OCI-LY1 (cell line): ENCODE data around the gene SSC5D.

ENCODE experiments used
- H2AFZ ChIP-seq: fragments of 200-600 bp; sonication (generic), shearing (Covaris generic); 2 replicates; pipeline ENCODE4 v1.6.0; 2014; ENCODE audit warnings: antibody characterized with exemption, mild to moderate bottlenecking, low read length
- H3F3A ChIP-seq: fragments of 200-600 bp; sonication (generic), shearing (Covaris generic); 2 replicates; pipeline ENCODE4 v1.6.0; 2014; ENCODE audit warnings: mild to moderate bottlenecking, antibody characterized with exemption, low read length, moderate library complexity; ENCODE audit not compliant: insufficient read depth
- H3K27ac ChIP-seq: fragments of 200-600 bp; sonication (generic); 2 replicates; pipeline ENCODE4 v1.5.1; 2014; ENCODE audit warnings: low read length, mixed run types, mild to moderate bottlenecking, low read depth; ENCODE audit not compliant: poor library complexity, severe bottlenecking
- H3K27me3 ChIP-seq: fragments of 200-600 bp; sonication (generic); 2 replicates; pipeline ENCODE4 v1.6.0; 2014; ENCODE audit warnings: antibody characterized with exemption, mild to moderate bottlenecking, low read length, moderate library complexity; ENCODE audit not compliant: insufficient read depth
- H3K36me3 ChIP-seq: fragments of 200-600 bp; sonication (generic); 2 replicates; pipeline ENCODE4 v1.6.1; 2014; ENCODE audit warnings: mild to moderate bottlenecking, antibody characterized with exemption, low read length, moderate library complexity, mixed read lengths; ENCODE audit not compliant: insufficient read depth
- H3K4me1 ChIP-seq: fragments of 200-600 bp; sonication (generic); 2 replicates; pipeline ENCODE4 v1.5.1; 2014; ENCODE audit warnings: mild to moderate bottlenecking, low read length, moderate library complexity; ENCODE audit not compliant: insufficient read depth, severe bottlenecking
- H3K4me2 ChIP-seq: fragments of 200-600 bp; sonication (generic), shearing (Covaris generic); 2 replicates; pipeline ENCODE4 v1.6.1; 2014; ENCODE audit warnings: low read length
- H3K4me3 ChIP-seq: fragments of 200-600 bp; sonication (generic); 2 replicates; pipeline ENCODE4 v1.5.1; 2014; ENCODE audit warnings: low read length, low read depth, mild to moderate bottlenecking, mixed read lengths; ENCODE audit not compliant: poor library complexity, severe bottlenecking
- H3K79me2 ChIP-seq: fragments of 200-600 bp; shearing (Covaris generic); 2 replicates; pipeline ENCODE4 v1.6.1; 2016; ENCODE audit warnings: mixed run types, low read length, mixed read lengths; ENCODE audit not compliant: insufficient read depth
- H3K9ac ChIP-seq: fragments of 200-600 bp; sonication (generic), shearing (Covaris generic); 2 replicates; pipeline ENCODE4 v1.6.1; 2014; ENCODE audit warnings: mild to moderate bottlenecking, low read length, mixed read lengths
- H3K9me2 ChIP-seq: fragments of 200-600 bp; sonication (generic), shearing (Covaris generic); 2 replicates; pipeline ENCODE4 v1.6.1; 2014; ENCODE audit warnings: low read depth, mild to moderate bottlenecking, low read length, mixed read lengths
- H3K9me3 ChIP-seq: fragments of 200-600 bp; shearing (Covaris generic); 2 replicates; pipeline ENCODE4 v1.6.1; 2014; ENCODE audit warnings: low read length, mixed read lengths
- H4K20me1 ChIP-seq: fragments of 200-600 bp; sonication (generic), shearing (Covaris generic); 2 replicates; pipeline ENCODE4 v1.6.0; 2016; ENCODE audit warnings: mild to moderate bottlenecking, low read length; ENCODE audit not compliant: insufficient read depth
- CTCF ChIP-seq: fragments of 200-600 bp; sonication (generic), shearing (Covaris generic); IDR thresholded peaks from 2 replicates; pipeline ENCODE4 v1.5.1; 2017; ENCODE audit warnings: mild to moderate bottlenecking, antibody characterized with exemption, low read length, moderate library complexity, mixed read lengths
- EZH2 ChIP-seq: fragments of 200-600 bp; sonication (generic), shearing (Covaris generic); IDR thresholded peaks from 2 replicates; pipeline ENCODE4 v1.8.0; 2017; ENCODE audit warnings: borderline replicate concordance, mixed run types, mild to moderate bottlenecking, antibody characterized with exemption, low read length, moderate library complexity, mixed read lengths

The SSC5D gene

GRCh38 chr19:55504252-55504603 is 16.0 kb downstream of the SSC5D start:
- H4K20me1 ChIP-seq: no peaks in the 10 kb centered on the region
- H3F3A ChIP-seq: no peaks in the 10 kb centered on the region
- H3K27ac ChIP-seq: no peak overlapping the region
- H3K4me2 ChIP-seq: peak overlapping the region; percentile 56; the same call in 1 of the 2 replicates
- H3K79me2 ChIP-seq: no peaks in the 10 kb centered on the region
- no peaks in the 10 kb centered on the region for H3K9me2 ChIP-seq
- H3K36me3 ChIP-seq: no peaks in the 10 kb centered on the region
- H3K4me3 ChIP-seq: peak overlapping the region; percentile 25
- H3K4me1 ChIP-seq: peaks cover 6% of the 10 kb centered on the region
- no peaks in the 10 kb centered on the region for H3K9me3 ChIP-seq
- H3K27me3 ChIP-seq: peaks cover 4% of the 10 kb centered on the region; the same call in 1 of the 2 replicates
- H2AFZ ChIP-seq: no peak overlapping the region
- no peak overlapping the region for H3K9ac ChIP-seq
- TF ChIP-seq CTCF: no peak
- no peak for TF ChIP-seq EZH2

- no peaks in the 10 kb centered on the region for H3K9me3 ChIP-seq
- TF ChIP-seq EZH2 (no peak), CTCF (no peak)
Measured at GRCh38 chr19:55504981-55505380, 16.7 kb downstream of the SSC5D start.

GRCh38 chr19:55508120-55508519 is 19.9 kb downstream of the SSC5D start:
- no peak overlapping the region for H3K27ac ChIP-seq
- H3K4me2 ChIP-seq: no peak overlapping the region
- H3K9me3 ChIP-seq: no peaks in the 10 kb centered on the region
- H3K4me1 ChIP-seq: peaks cover 6% of the 10 kb centered on the region
- peaks cover 4% of the 10 kb centered on the region; the same call in 1 of the 2 replicates for H3K27me3 ChIP-seq
- no peaks in the 10 kb centered on the region for H3F3A ChIP-seq
- H3K36me3 ChIP-seq: no peaks in the 10 kb centered on the region
- H3K9ac ChIP-seq: no peak overlapping the region
- no peak overlapping the region for H3K4me3 ChIP-seq
- H3K9me2 ChIP-seq: no peaks in the 10 kb centered on the region
- no peaks in the 10 kb centered on the region for H4K20me1 ChIP-seq
- H3K79me2 ChIP-seq: no peaks in the 10 kb centered on the region
- no peak overlapping the region for H2AFZ ChIP-seq
- TF ChIP-seq EZH2 (no peak), CTCF (no peak)

More at GRCh38 chr19:55504981-55505380, 16.7 kb downstream of the SSC5D start:
- Histone ChIP-seq H3K9ac (no peak overlapping the region), H4K20me1 (no peaks in the 10 kb centered on the region), H3K27me3 (peaks cover 4% of the 10 kb centered on the region; the same call in 1 of the 2 replicates), H3F3A (no peaks in the 10 kb centered on the region), H3K4me1 (peaks cover 6% of the 10 kb centered on the region), H3K4me2 (no peak overlapping the region), H3K27ac (no peak overlapping the region), H2AFZ (no peak overlapping the region), H3K79me2 (no peaks in the 10 kb centered on the region), H3K9me2 (no peaks in the 10 kb centered on the region), H3K4me3 (no peak overlapping the region), H3K36me3 (no peaks in the 10 kb centered on the region)
